ENCODE data around the gene FBXO42.

GRCh38 chr1:16237343-16237830, 114.9 kb downstream of the FBXO42 start:
- TF ChIP-seq, protein P1, sequence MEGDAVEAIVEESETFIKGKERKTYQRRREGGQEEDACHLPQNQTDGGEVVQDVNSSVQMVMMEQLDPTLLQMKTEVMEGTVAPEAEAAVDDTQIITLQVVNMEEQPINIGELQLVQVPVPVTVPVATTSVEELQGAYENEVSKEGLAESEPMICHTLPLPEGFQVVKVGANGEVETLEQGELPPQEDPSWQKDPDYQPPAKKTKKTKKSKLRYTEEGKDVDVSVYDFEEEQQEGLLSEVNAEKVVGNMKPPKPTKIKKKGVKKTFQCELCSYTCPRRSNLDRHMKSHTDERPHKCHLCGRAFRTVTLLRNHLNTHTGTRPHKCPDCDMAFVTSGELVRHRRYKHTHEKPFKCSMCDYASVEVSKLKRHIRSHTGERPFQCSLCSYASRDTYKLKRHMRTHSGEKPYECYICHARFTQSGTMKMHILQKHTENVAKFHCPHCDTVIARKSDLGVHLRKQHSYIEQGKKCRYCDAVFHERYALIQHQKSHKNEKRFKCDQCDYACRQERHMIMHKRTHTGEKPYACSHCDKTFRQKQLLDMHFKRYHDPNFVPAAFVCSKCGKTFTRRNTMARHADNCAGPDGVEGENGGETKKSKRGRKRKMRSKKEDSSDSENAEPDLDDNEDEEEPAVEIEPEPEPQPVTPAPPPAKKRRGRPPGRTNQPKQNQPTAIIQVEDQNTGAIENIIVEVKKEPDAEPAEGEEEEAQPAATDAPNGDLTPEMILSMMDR (IDR thresholded peaks at IDR 0.05 in 8 of 11, conservative IDR thresholded peaks at IDR 0.05 in 3 of 11), result no peak
- TF ChIP-seq POLR2A (IDR thresholded peaks at IDR 0.05), result no peak
- no peak for TF ChIP-seq POLR2AphosphoS5 (IDR thresholded peaks at IDR 0.05)

All from spleen (tissue), 7 donors.